HUES6 (cell line): ENCODE data around the gene SETD2.

Experiments used
- H3K27ac ChIP-seq: 2 replicates; pipeline ENCODE4 v1.7.0; 2013; ENCODE audit warnings: low read depth, mild to moderate bottlenecking, low read length, inconsistent platforms
- H3K27me3 ChIP-seq: 2 replicates; pipeline ENCODE4 v1.6.1; 2013; ENCODE audit warnings: low read length; ENCODE audit not compliant: control insufficient read depth, insufficient read depth
- H3K36me3 ChIP-seq: 2 replicates; pipeline ENCODE4 v1.6.1; 2013; ENCODE audit warnings: low read length; ENCODE audit not compliant: control insufficient read depth, insufficient read depth
- H3K4me1 ChIP-seq: 2 replicates; pipeline ENCODE4 v1.6.1; 2013; ENCODE audit warnings: low read length; ENCODE audit not compliant: control insufficient read depth, insufficient read depth
- H3K4me3 ChIP-seq: 2 replicates; pipeline ENCODE4 v1.5.1; 2013; ENCODE audit warnings: low read depth, low read length
- H3K9ac ChIP-seq: one replicate; pipeline ENCODE4 v1.6.1; 2013; ENCODE audit warnings: mild to moderate bottlenecking, low read length
- H3K9me3 ChIP-seq: 2 replicates; pipeline ENCODE4 v1.6.1; 2013; ENCODE audit warnings: low read depth, low read length; ENCODE audit not compliant: control insufficient read depth, insufficient read depth

SETD2 gene

GRCh38 chr3:47016934-47017435, 146.9 kb downstream of the SETD2 start:
- Histone ChIP-seq H3K4me1 (peaks cover 17% of the 10 kb centered on the region; the same call in 1 of the 2 replicates), H3K9ac (no peak overlapping the region), H3K27me3 (no peaks in the 10 kb centered on the region), H3K36me3 (peaks cover 57% of the 10 kb centered on the region), H3K4me3 (no peak overlapping the region), H3K9me3 (no peaks in the 10 kb centered on the region), H3K27ac (no peak overlapping the region)

- Histone ChIP-seq H3K27me3 (no peaks in the 10 kb centered on the region), H3K4me1 (peaks cover 17% of the 10 kb centered on the region; the same call in 1 of the 2 replicates), H3K9ac (no peak overlapping the region), H3K9me3 (no peaks in the 10 kb centered on the region), H3K27ac (no peak overlapping the region), H3K36me3 (peaks cover 57% of the 10 kb centered on the region), H3K4me3 (no peak overlapping the region)
Observed at GRCh38 chr3:47016086-47016933, 147.6 kb downstream of the SETD2 start.

GRCh38 chr3:47015151-47015550, 148.8 kb downstream of the SETD2 start:
- Histone ChIP-seq H3K27me3 (no peaks in the 10 kb centered on the region), H3K27ac (no peak overlapping the region; the same call in 1 of the 2 replicates), H3K9me3 (no peaks in the 10 kb centered on the region), H3K4me3 (no peak overlapping the region), H3K4me1 (peaks cover 19% of the 10 kb centered on the region), H3K9ac (no peak overlapping the region), H3K36me3 (peaks cover 53% of the 10 kb centered on the region)

- H3K4me3 ChIP-seq: no peak overlapping the region
- H3K36me3 ChIP-seq: peaks cover 42% of the 10 kb centered on the region
- no peak overlapping the region for H3K9ac ChIP-seq
- no peak overlapping the region for H3K27ac ChIP-seq
- peaks cover 22% of the 10 kb centered on the region for H3K4me1 ChIP-seq
- H3K27me3 ChIP-seq: no peaks in the 10 kb centered on the region
- H3K9me3 ChIP-seq: no peaks in the 10 kb centered on the region
Observed at GRCh38 chr3:47014036-47014435, 149.9 kb downstream of the SETD2 start.

- no peak overlapping the region for H3K27ac ChIP-seq
- peaks cover 21% of the 10 kb centered on the region for H3K4me1 ChIP-seq
Observed at GRCh38 chr3:47013231-47013630, 150.7 kb downstream of the SETD2 start.

GRCh38 chr3:47012342-47013230, 151.3 kb downstream of the SETD2 start:
- peaks cover 30% of the 10 kb centered on the region for H3K36me3 ChIP-seq
- no peaks in the 10 kb centered on the region for H3K9me3 ChIP-seq
- H3K4me1 ChIP-seq: peaks cover 16% of the 10 kb centered on the region
- H3K9ac ChIP-seq: no peak overlapping the region
- H3K27ac ChIP-seq: no peak overlapping the region
- no peaks in the 10 kb centered on the region for H3K27me3 ChIP-seq
- no peak overlapping the region for H3K4me3 ChIP-seq

More at GRCh38 chr3:47013231-47013630, 150.7 kb downstream of the SETD2 start:
- no peak overlapping the region for H3K9ac ChIP-seq
- peaks cover 36% of the 10 kb centered on the region for H3K36me3 ChIP-seq
- no peaks in the 10 kb centered on the region for H3K9me3 ChIP-seq
- H3K4me3 ChIP-seq: no peak overlapping the region
- H3K27me3 ChIP-seq: no peaks in the 10 kb centered on the region

GRCh38 chr3:47011371-47011770, 152.5 kb downstream of the SETD2 start:
- Histone ChIP-seq H3K27me3 (no peaks in the 10 kb centered on the region), H3K27ac (no peak overlapping the region), H3K9me3 (no peaks in the 10 kb centered on the region), H3K4me3 (no peak overlapping the region), H3K4me1 (peaks cover 14% of the 10 kb centered on the region), H3K9ac (no peak overlapping the region), H3K36me3 (peaks cover 27% of the 10 kb centered on the region)

- H3K9me3 ChIP-seq: no peaks in the 10 kb centered on the region
- H3K9ac ChIP-seq: no peak overlapping the region
- peaks cover 11% of the 10 kb centered on the region for H3K4me1 ChIP-seq
- no peak overlapping the region for H3K27ac ChIP-seq
- H3K27me3 ChIP-seq: no peaks in the 10 kb centered on the region
- H3K4me3 ChIP-seq: no peak overlapping the region
- H3K36me3 ChIP-seq: peaks cover 27% of the 10 kb centered on the region
Observed at GRCh38 chr3:47010910-47011309, 153.0 kb downstream of the SETD2 start.

DNA sequence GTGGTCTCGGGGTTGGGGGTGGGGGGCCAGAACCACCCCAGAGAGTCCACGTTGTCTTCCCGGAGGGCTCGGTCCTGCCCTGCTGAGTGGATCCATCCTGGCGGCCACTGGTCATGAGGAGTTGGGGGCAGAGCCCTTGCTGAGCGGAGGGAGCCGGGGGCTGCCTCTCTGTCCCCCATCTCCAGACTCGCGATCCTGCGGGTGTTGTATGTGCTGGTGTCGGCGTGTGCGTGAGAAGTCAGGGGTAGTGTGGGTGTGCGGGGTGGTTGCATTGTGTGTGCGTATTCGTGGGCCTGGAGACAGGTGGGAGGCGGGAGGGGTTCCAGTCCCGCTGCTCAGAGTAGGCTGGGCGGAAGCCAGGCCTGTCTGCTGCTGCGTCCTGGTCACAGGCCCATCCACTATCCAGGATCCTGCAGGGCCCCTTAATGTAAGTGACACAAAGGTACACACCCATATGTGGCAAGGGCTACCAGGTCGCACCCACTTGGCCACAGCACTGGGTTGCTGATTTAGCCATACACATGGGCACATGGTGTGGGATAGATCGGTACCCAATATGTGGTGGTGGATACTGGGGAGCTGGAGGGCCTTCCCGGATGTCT, 153.7 kb downstream of the SETD2 start:
- Histone ChIP-seq H3K4me3 (peak overlapping the region; percentile 71), H3K4me1 (peaks cover 11% of the 10 kb centered on the region), H3K36me3 (peaks cover 28% of the 10 kb centered on the region), H3K27ac (peak overlapping the region; percentile 87), H3K9me3 (no peaks in the 10 kb centered on the region), H3K9ac (peak overlapping the region; percentile 95), H3K27me3 (no peaks in the 10 kb centered on the region)

- Histone ChIP-seq H3K9ac (peak overlapping the region; percentile 95), H3K4me3 (peak overlapping the region; percentile 71)
Observed at GRCh38 chr3:47009225-47010110, 154.4 kb downstream of the SETD2 start.

More at GRCh38 chr3:47009225-47010110, 154.4 kb downstream of the SETD2 start:
- Histone ChIP-seq H3K36me3 (peaks cover 34% of the 10 kb centered on the region), H3K4me1 (peaks cover 11% of the 10 kb centered on the region), H3K9me3 (no peaks in the 10 kb centered on the region), H3K27ac (peak overlapping the region; percentile 87), H3K27me3 (no peaks in the 10 kb centered on the region)
